Measurements from ENCODE around the gene CBX8.

CBX8 gene

DNA sequence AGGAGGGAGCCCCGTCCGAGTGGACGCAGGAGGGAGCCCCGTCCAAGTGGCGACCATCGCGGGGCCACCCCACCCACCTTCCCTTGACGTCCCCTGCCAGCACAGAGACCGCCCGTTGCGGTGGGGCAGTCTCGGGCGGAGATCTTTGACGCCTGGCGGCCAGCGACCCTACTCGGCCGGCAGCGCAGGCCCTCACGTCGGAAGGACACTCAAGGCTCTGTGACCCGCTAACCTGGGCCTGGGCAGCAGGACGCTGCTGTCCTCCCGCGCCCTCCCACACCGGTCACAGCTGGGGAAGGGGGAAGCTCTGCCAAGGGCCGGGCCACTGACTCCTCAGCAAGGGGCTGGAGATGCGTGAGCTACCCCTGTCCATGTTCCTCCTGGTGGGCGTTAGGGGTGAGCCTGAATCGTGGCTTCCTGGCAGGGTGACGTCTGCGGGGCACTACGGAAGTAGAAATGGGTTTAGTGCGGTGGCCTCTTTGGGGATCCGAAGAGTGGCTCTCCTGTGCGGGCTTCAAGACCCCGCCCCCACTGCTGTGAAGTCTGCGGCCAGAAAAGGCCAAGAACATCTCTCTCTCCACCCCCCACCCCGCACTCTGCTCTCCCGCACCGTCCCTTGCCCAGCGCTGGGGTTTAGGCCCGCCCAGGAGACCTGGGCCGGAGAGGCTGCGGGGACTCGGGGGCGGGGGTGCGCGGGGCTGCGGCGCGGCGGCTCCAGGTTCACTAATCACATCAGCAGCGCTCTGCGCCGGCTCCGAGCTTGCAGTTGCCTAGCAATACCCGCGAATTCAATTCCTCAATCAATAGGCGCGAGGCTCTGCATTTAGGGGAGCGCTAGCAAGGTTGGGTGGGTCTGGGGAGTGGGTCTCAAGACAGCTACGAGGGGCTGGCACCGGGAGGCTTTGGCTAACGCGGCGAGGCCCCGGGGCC is 5.8 kb downstream of the CBX8 start:
- FAIRE-seq, result no peak

DNA sequence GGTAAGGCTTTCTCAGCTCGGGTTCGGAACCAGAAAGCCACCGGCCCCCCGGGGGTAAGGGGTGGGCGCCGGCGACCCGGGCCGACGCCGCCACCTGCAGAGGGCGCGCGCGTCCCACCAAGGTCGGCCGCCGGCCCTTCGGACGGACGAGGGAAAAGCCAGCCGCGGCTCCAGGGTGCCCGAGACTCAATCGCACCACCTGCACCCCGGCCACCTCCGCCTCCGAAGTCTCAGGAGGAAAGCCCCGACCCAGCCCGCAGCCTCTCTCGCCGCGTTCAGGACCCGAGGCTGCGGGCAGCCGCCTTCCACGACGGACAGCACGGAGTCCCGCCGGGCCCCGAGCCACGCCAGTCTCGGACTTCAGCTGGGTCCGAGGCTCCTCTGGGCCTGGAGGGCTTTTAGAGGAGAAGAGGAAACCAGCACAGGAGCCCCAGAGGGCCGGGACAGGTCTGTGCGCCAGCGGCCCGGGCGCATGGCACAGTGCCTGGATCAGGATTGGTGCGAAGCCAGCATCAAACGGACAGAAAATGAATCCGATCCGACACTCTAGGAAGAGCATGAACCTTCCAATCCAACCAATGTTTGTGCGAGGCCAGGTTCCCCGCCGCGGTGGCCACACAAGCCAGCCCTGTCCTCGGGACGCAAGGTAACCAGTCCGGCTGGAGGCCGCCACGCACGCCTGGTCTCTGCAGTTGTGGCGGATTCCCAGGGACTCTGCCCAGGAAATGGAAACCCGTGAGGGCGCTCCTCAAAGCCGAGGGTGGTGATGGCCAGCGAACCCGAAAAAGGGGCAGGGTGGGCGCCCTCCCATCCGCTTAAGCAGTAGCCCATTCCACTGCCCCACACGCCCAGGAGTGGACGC is 6.7 kb downstream of the CBX8 start:
- no peak for FAIRE-seq

DNA sequence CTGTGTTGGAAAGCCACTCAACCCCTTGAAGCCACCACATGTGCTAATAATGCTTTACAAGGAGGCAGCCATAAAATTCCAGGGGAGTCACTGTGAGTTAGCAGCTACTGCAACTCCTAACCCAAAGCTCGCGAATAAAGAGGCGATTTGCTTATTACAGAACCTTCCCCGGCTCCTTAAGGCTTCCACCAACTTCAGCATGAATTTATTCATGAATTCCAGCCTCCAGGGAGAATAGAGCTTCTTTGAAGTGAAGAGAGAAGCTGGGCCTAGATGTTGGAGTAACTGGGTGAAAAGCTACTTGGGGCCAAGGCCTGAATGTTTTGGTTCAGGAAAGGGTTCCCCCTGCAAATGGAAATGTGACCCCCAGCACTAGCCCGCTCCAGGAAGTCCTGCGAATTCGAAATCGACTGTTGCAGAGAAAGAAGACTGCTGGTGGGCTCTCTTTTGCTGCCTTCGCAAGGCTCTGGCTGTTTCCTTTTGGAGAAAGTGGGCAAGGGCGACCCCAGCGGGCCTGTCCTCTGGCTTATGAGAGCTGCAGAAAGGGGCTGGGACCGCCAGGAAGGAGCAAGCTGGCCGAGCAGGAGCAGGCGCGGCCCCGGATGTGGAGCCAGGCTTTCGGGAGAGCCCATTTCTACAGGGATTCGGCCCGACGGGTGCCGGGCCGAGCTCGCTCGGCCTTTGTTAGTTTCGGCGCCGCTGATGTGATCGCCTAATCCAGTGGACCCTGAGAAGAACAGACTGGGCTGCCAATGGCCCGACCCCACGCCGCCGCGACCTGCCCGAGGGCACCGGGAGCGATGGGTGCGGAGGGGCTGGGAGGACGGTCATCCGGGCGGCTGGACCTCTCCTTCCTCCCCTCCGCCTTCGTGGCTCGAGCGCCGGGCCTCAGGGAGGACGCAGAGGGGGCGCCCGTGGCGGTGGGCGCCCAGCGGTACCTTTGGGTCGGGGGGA is 7.6 kb downstream of the CBX8 start:
- FAIRE-seq, result no peak

DNA sequence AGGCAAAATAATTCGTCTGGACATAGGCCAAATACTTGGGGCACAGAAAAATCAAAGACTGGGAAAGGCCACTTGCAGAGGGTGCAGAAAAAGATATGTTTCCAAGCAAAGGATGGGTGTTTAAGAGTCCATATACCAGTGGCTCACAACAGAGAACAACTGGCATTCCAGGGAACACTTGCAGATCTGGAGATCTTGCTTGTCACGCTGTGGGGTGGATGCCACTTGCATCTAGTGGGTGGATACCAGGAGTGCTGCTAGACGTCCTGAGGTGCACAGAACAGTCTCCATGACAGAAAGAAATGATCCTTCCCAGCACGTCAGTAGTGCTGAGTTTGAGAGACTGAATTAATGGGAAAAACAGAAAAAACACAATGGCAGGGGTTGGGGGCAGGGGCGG is 8.4 kb downstream of the CBX8 start:
- no peak for FAIRE-seq

DNA sequence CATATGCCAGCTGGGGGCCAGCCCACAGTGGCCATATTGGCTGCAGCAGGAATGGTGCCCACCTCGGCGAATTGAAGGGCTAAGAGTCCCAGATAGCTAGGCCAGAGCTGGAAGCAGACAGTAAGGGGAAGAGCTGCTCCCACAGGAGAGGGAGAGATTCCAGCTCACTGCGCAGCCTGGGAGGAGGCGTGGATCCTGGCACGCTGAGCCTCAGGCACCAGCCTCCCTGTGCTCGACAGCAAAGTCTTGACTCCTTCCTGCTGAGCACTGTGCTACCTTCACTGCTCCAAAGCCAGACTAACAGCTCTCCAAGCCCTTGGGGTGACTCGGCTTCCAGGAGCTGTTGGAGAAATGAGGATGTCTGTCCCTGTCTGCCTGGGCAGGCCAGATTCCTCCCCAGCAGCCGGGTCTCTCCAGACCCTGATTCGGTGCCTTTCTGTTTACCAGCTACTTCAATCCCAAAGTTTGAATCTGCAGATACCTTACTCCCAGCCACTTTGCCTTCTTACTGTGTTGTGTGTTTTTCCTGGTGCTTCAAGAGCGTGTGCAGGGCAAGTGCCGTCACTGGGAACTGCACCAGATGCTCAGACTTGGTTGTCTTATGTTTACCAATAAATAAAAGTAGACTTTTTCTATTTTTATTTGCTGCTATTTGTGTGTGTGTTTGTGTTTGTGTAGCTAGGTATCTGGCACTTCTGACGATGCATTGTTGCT is 9.8 kb downstream of the CBX8 start:
- FAIRE-seq, result no peak

DNA sequence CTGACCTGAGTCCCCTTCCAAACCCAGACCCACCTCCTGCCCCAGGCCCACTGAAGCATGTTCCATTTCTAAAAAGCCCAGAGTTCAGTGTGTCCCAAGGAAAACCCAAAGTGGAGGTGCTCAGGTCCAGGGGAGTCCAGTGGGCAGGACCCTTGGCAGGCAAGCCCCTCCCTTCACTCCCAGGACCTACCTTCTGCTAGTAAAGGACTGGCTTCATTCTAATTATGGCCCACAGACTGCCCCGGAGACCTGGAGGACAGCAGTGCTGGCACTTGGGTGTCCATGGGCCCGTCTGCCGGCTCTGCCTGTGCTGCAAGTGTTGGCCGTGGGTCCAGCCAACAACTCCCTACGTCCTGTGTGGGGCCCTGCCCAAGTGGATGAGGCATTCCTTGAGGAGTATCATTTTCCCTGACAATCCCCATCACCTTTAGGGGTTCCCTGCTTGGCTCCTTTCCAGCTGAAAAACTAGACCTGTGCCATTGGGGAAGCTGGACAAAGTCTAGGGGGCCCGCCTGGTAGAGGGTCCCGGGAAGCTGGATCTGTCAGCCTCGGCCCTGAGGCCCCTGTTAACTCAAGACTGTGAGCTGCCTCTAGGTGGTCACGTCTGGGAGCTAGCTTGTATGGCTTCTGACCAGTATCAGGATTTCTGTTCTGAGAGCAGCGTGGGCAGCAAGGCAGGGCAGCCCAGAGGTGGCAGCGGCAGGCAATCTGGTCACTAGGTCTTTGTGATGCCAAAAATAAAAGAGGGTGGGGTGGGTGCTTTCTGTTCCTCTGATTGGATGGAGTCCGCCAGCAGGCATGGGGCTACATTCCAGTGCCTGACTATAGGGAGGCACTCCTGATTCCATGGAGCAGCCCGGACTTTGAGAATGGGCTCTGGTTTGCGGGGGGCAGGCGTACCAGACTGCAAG is 10.7 kb downstream of the CBX8 start:
- no peak for FAIRE-seq

DNA sequence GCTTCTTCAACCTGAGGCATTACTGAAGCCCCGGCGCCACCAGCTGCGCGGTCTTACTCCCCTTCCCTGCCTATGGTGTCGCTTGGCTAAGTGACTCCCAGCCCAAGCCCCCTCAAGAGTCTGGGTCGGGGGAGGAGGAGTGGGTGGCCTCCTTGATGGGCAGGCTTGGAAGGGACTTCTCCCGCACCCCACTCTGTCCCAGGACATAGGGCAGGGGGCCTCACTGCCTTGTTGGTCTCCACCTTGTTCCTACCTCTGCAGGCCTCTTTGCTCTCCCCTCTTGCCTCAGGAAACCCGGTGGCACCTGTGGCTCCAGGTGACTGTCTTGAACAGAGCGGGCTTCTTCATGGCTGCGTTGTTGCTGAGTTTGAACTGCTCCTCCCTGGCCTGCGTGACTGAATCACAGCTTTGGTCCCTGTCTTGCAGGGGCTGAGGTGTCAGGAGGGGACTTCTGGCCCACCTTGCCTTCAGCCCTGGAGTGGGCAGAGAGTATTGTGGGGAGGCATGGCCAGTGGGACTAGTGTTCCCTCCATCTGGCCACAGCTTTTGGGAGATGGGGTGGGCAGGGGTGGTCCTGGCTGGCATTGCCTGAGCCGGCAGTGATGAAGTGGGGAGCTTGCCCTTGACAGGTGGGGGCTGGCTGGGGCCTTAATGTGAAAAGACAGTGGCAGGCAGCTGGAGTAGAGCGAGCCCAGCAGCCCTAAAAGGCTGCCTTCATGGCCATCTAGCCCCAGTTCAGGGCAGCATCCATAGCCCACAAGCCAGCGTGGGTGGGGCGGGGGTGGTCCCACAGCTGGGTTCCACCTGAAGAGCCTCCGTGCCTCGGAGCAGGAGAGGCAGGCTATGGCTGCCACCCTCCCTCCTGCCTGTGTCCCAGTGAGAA is 11.6 kb downstream of the CBX8 start:
- no peak for FAIRE-seq

DNA sequence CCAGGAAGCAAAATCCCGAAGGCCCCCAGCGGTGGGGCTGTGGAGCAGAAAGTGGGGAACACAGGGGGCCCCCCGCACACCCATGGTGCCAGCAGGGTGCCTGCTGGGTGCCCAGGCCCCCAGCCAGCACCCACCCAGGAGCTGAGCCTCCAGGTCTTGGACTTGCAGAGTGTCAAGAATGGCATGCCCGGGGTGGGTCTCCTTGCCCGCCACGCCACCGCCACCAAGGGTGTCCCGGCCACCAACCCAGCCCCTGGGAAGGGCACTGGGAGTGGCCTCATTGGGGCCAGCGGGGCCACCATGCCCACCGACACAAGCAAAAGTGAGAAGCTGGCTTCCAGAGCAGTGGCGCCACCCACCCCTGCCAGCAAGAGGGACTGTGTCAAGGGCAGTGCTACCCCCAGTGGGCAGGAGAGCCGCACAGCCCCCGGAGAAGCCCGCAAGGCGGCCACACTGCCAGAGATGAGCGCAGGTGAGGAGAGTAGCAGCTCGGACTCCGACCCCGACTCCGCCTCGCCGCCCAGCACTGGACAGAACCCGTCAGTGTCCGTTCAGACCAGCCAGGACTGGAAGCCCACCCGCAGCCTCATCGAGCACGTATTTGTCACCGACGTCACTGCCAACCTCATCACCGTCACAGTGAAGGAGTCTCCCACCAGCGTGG is 12.4 kb downstream of the CBX8 start:
- FAIRE-seq, result no peak

DNA sequence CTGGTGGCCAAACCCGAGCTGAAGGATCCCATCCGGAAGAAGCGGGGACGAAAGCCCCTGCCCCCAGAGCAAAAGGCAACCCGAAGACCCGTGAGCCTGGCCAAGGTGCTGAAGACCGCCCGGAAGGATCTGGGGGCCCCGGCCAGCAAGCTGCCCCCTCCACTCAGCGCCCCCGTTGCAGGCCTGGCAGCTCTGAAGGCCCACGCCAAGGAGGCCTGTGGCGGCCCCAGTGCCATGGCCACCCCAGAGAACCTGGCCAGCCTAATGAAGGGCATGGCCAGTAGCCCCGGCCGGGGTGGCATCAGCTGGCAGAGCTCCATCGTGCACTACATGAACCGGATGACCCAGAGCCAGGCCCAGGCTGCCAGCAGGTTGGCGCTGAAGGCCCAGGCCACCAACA is 13.0 kb downstream of the CBX8 start:
- no peak for FAIRE-seq

DNA sequence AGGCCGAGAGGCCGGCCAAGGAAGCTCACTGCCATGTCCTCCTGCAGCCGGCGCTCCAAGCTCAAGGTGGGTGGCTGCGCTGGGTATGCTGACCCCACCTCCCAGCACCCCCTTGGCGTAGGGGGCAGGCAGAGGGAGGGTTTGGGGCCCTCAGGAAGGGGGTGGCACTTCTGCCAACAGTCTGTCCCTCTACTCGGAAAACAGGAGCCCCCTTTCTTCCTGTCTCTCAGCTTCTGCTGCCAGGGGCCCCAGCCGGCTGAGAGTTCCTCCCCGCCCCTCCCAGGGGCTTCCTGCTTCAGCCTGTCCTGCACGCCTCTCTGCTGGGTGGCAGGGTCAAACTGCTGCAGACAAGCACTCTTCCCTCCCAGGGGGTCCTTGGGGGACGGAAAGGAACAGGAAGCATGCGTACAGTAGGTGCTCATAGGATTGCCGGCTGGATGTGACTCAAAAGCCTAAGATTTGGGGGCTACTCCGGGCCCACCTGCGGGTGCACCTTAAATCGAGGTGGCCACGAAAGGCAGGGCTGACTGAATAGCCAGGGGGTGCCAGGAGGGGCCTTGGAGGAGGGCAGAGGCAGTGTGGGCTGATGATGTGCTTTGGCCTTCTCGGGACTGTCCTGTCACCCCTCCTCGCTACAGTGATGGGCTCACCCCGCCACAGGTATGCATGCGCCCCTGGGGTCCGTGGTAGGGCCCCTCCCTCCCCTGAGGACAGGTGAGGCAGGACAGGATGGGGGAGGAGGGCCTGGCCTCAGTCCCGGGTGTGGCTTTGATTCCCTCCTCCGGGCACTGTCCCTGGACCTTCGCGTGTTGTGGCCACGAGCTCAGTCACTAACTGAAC is 14.9 kb downstream of the CBX8 start:
- no peak for FAIRE-seq

DNA sequence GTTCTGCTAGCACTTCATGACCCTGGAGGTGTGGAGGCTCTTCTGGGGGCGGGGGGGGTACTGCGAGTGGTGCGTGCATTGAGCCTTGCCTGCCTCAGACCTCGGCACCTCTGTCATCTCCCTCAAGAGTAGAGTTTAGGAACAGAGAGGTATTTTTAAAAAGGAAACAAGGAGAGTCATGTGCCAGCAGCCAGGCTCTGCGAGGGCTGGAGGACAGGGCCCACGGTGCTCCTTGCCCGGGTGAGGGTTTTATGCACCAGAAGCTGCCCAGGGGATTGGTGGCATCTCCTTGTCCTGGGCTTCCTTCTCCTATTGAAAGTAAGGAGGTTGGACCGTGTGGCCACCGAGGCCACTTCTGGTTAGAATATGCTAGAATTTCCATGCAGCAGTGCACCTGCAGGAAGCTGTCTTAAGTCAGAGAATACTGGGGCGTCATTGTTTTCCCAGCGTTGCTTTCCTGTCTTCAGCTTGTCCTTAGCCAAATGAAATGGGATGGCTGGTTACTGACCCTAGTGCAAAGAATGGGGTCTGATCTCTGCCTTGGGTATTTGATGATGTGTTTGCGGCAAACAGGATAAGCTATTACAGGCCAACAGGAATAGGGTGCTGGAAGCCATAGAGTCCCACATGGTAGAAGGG is 15.7 kb downstream of the CBX8 start:
- FAIRE-seq, result no peak

DNA sequence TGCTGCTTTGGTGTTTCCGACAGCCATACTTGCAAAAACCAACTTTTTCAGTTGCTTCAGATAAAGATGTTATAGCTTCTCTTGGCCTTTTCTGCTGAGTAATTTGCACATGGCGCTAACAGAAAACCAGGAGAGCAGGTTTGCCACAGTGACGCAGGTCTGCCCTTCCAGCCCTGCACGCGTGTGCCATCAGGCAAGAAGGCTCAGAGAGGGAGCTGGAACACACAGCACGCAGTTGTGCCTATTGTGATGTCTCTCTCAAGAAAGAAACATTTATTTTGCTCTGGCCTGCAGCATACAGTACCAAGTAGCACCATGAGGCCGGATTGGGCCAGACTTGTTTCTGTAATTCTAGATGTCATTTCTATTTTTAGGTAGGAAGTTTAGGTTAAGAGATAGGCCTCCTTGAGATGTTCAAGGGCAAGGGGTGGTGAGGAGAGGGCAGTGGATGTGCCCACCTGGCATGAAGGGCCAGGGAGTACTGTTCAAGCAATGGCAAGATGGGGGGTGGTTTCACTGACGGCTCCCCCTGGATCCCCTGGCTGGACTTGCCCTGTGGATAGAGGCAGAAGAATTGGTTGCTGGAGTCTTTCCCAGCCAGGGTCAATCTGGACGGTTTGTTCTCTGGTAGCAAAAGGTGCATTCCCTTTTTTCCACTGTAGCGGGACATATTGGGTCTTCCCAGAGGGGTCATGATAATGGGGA is 17.1 kb downstream of the CBX8 start:
- no peak for FAIRE-seq

DNA sequence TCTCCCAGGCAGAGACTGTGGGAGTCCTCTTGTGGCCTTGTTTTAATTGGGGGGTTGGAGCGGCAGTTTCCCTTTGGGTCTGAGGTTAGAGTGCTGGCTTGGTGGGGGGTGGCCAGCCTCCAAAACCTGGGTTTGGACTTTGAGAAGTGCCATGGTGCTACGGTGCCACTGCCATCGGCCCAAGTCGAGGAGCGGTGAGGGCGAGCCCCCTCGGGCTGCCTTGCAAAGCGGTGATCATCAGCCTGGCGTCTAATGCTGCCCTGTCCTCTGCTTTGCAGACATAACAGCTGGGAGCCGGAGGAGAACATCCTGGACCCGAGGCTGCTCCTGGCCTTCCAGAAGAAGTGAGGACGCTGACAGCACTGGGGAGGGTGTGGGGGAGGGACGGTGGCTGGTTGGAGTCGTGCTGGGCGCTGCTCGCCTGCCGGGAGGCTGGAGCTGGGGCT is 17.8 kb downstream of the CBX8 start:
- no peak for FAIRE-seq

DNA sequence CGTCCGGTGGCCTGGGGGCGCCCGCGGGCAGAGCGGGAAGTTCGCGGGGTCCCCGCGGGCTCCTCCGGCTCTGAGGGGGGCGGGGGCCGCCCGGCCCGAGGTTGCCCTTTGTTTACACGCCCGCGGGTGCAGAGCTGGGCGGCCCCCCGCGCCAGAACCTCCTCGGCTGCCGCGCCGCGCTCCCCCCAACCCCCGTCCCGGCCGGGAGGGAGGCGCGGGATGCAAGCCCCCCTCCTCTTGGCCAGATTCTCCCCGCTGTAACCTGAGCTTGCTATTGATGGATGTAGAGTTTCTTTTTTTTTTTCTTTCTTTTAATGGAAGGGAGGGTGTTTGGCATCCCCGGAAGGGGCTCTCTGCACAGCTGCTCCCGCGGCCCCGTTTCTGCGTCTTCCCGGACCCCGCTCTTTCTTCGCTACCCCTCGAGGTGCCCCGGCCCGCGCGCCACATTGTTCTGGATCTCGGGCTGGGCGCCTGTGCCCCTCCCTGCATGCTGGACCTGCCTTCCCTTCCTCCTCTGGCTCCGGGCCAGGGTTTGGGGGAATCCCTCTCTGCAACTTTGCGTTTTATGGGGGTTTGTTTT is 18.3 kb downstream of the CBX8 start:
- FAIRE-seq, result no peak

DNA sequence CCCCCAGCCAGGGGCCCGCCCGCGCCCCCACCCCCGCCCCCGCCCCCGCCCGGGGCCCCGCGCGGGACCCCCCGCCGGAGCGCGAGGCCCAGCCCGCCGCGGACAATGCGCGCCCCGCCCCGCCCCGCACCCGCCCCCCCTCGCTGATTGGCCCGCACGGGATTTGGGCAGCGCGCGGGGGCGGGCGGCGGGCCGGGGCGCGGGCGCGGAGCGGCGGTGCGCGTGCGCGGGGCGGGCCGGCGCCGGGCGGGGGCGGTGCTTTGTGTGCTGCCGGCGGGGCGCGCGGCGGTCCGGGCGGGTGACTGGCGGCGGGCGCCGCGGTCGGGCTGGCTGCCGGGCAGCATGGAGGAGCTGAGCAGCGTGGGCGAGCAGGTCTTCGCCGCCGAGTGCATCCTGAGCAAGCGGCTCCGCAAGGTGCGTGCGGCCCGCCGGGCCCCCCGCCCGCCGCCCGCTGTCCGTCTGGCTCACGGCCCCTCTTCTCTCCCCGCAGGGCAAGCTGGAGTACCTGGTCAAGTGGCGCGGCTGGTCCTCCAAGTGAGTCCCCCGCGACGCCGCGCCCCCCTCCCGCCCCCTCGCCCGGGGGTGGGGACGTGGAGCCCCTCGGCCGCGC is 18.9 kb downstream of the CBX8 start, which contains the start of gene CBX2:
Gene CBX2 (plus strand): TSS at position 255 of the 610 bp plus-strand sequence. CDS start 88 bp downstream, at position 343.
- no peak for FAIRE-seq

Data from A204.1 (cell line).